Natural killer cell treated with Interleukin-12 subunit alpha and Interleukin-12 subunit beta and Interleukin-15 and Interleukin-18, amount 100 ng/mL, for 72 hours (primary cell): ENCODE measurements around the gene GHRHR. TPM values are rescaled to one million over a fixed set of nuclear protein-coding genes. Genes with fewer than 3 reads are reported as not detected.
A peak's percentile ranks its signal among the peaks of the same experiment; 100 is the strongest.

Experiments
- ATAC-seq, 2 donors: fragments of 150-1000 bp; cut with Tn5 transposase in 1 of 2; sonication (Bioruptor Pico), chemical (Tn5 transposase) in 1 of 2; 2 replicates each; pipeline ENCODE4 v1.10.0; 2021
- DNase-seq: peaks from one replicate; pipeline ENCODE4 v3.0.0; 2022; ENCODE audit warnings: low spot score
- H3K27ac Mint-ChIP-seq, 2 donors: 1 replicate in 1 of 2; 2 replicates in 1 of 2; pipeline ENCODE4 v1.8.0; 2022; ENCODE audit warnings: mixed read lengths in 2 of 2, mild to moderate bottlenecking in 1 of 2, moderate library complexity in 1 of 2
- H3K27me3 Mint-ChIP-seq, 2 donors: 1 replicate in 1 of 2; 2 replicates in 1 of 2; pipeline ENCODE4 v1.8.0; 2022; ENCODE audit warnings: mixed read lengths in 2 of 2
- H3K36me3 Mint-ChIP-seq: one replicate; pipeline ENCODE4 v1.8.0; 2022; ENCODE audit warnings: mixed read lengths
- H3K4me1 Mint-ChIP-seq, 2 donors: 1 replicate in 1 of 2; 2 replicates in 1 of 2; pipeline ENCODE4 v1.8.0; 2022; ENCODE audit warnings: low read depth in 2 of 2, mixed read lengths in 2 of 2, mild to moderate bottlenecking in 1 of 2
- H3K4me3 Mint-ChIP-seq: one replicate; pipeline ENCODE4 v1.8.0; 2022; ENCODE audit warnings: mixed read lengths
- H3K9me3 Mint-ChIP-seq: 2 replicates; pipeline ENCODE4 v1.8.0; 2022; ENCODE audit warnings: mixed read lengths
- total RNA-seq, 2 donors: library from RNA; stranded (reverse); gene quantifications; one replicate each; pipeline ENCODE4 v1.2.3, GENCODE V29; 2022

Gene GHRHR
- total RNA-seq, 2 donors from 2014 or later: not detected

GRCh38 chr7:30965883-30966282, 2.1 kb downstream of the GHRHR start:
- Mint-ChIP-seq H3K36me3 (no peaks in the 10 kb centered on the region), H3K27me3 (peaks cover 18% of the 10 kb centered on the region in 2 donors), H3K4me1 (no peaks in the 10 kb centered on the region), H3K4me3 (no peak overlapping the region), H3K27ac (no peak overlapping the region), H3K9me3 (no peaks in the 10 kb centered on the region)
- ATAC-seq (peak in 1 of 2 donors; percentile 12), DNase-seq (no peak)

DNA sequence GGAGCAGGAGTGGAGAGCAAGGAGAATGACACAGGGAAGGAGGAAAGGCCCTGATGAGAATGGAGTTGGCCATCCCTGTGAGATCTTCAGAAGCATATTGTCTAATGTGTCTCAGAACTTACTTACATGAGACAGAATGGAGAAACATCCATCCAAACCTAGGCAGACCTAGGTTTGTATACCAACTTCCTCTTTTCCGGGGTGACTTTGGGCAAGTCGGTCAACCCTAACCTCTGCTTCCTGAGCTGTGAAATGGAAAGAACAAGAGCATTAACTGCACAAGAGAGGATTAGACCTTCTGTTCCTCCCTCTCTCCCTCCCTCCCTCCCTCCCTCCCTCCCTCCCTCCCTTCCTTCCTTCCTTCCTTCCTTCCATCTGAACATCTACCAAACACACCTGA, 4.5 kb downstream of the GHRHR start:
- Mint-ChIP-seq H3K4me3 (no peak overlapping the region), H3K27ac (no peak overlapping the region), H3K4me1 (no peaks in the 10 kb centered on the region), H3K36me3 (no peaks in the 10 kb centered on the region), H3K27me3 (peaks cover 30 to 36% of the 10 kb centered on the region in 2 donors), H3K9me3 (no peaks in the 10 kb centered on the region)
- no peak for ATAC-seq
- DNase-seq: no peak

DNA sequence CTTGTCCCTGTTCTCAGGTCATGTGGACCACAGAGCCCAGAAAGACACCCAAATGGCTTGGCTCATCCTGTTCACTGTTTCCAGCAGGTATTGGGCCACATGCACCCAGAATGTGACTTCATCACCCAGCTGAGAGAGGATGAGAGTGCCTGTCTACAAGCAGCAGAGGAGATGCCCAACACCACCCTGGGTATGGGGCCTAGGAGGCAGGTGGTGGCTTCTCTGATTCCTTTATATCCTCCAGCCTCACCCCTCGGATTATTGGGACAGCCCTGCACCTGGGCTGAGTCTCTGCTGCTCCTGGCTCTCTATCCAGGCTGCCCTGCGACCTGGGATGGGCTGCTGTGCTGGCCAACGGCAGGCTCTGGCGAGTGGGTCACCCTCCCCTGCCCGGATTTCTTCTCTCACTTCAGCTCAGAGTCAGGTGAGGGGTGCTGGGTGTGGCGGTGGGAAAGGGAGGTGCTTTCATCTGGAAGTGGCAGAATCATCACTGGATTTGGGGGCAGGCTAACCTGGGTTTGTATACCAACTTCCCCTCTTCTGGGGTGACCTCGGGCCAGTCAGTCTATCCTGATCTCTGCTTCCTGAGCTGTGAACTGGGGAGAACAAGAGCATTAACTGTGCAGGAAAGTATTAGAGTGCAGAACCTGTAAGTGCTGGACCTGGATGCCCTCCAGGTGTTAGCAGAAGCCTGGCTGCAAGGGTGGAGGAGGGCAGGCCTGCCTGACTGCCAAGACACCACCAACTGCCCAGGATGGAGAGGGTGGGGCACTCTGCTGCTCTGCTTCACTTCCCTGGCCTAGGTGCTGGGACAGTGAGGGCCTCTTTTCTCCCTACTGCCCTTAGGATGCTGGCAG, 5.2 kb downstream of the GHRHR start:
- Mint-ChIP-seq H3K4me1 (no peaks in the 10 kb centered on the region), H3K4me3 (no peak overlapping the region), H3K9me3 (no peaks in the 10 kb centered on the region), H3K27ac (no peak overlapping the region), H3K36me3 (no peaks in the 10 kb centered on the region), H3K27me3 (peaks cover 26 to 38% of the 10 kb centered on the region in 2 donors)
- no peak for ATAC-seq
- DNase-seq: no peak

DNA sequence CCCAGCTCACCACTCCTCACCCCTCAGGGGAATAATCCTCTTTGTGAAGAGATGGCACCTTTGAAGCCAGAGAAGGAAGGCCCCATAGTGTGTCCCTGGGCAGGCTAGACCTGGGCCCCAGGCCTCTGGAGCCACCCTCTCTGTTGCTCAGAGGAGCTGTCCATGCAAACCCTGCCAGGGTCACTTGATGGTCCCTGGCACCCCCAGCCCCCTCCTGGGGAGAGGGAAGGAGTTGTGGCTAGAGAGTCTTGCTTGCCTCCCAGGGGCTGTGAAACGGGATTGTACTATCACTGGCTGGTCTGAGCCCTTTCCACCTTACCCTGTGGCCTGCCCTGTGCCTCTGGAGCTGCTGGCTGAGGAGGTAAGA, 5.8 kb downstream of the GHRHR start:
- no peaks in the 10 kb centered on the region for H3K36me3 Mint-ChIP-seq
- H3K27ac Mint-ChIP-seq: no peak overlapping the region
- DNase-seq (no peak), ATAC-seq (no peak)
- peaks cover 0 to 4% of the 10 kb centered on the region in 2 donors for H3K4me1 Mint-ChIP-seq
- H3K9me3 Mint-ChIP-seq: no peaks in the 10 kb centered on the region
- H3K27me3 Mint-ChIP-seq: peaks cover 26 to 38% of the 10 kb centered on the region in 2 donors
- H3K4me3 Mint-ChIP-seq: no peak overlapping the region

- DNase-seq: no peak
- Mint-ChIP-seq H3K4me3 (no peak overlapping the region), H3K36me3 (no peaks in the 10 kb centered on the region), H3K27me3 (peaks cover 26 to 38% of the 10 kb centered on the region in 2 donors), H3K9me3 (no peaks in the 10 kb centered on the region), H3K4me1 (peaks cover 0 to 4% of the 10 kb centered on the region in 2 donors), H3K27ac (no peak overlapping the region)
- no peak for ATAC-seq
These were observed 6.3 kb downstream of the GHRHR start for GRCh38 chr7:30970074-30970473.

DNA sequence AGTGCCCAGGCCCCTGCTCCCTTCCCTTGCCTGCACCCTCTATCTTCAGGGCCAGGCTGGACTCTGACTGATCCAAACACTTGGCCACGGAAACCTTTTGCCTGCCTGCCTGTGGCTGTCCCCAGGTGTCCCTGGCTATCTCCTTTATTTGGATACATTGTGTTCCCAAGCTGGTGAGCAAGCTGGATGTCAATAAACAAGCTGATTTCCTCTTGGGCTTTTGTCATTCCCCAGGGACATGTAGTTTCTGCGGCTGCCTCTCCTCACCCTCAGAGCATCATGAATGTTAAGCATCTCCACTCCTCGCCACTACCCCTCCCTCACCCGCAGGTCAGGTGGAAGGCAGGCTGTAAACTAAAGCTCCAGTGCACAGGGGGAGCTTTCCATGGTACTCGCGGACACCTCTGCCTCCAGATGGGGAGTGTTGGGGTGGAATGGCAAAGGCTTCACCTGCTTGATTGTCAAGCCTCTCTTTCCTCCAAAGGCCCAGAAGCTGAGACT, 6.9 kb downstream of the GHRHR start:
- Mint-ChIP-seq H3K27ac (no peak overlapping the region), H3K4me1 (peaks cover 0 to 4% of the 10 kb centered on the region in 2 donors)
- ATAC-seq: no peak

GRCh38 chr7:30971440-30971839, 7.7 kb downstream of the GHRHR start:
- ATAC-seq (no peak), DNase-seq (no peak)
- Mint-ChIP-seq H3K9me3 (no peaks in the 10 kb centered on the region), H3K27me3 (peaks cover 27 to 44% of the 10 kb centered on the region in 2 donors), H3K4me1 (peaks cover 0 to 4% of the 10 kb centered on the region in 2 donors), H3K4me3 (no peak overlapping the region), H3K27ac (no peak overlapping the region), H3K36me3 (no peaks in the 10 kb centered on the region)

More for the DNA sequence above, 6.9 kb downstream of the GHRHR start:
- H3K27me3 Mint-ChIP-seq: peaks cover 27 to 39% of the 10 kb centered on the region in 2 donors
- no peaks in the 10 kb centered on the region for H3K36me3 Mint-ChIP-seq
- H3K9me3 Mint-ChIP-seq: no peaks in the 10 kb centered on the region
- no peak for DNase-seq
- H3K4me3 Mint-ChIP-seq: no peak overlapping the region

DNA sequence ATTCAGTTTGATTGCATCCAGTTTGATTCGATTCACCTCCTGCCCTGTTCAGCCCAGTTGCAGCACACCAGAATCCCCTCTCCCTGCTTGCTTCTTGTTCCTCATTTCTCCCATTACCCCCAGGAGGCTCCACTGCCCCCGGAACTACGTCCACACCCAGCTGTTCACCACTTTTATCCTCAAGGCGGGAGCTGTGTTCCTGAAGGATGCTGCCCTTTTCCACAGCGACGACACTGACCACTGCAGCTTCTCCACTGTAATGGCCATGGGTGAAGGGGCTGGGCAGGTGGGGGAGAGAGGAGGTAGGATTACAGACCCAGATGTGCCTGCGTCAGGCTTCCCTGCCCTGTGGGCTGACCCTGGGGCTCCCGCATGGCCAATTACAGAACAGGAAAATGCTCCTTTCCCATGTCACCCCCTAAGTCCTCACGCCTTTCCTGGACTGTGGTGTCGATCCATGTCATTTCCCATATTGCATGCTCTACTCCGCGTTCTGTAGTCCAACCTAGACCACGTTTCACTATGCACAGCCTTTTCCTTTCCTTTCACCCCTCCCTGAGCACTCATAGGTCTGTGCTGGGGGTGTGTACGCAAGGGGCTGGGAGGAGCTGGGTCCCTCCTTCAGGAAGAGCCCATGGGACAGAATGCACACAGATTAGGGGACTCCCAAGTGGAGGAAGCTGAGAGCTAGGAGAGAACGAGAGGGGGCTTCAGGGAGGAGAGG, 8.2 kb downstream of the GHRHR start:
- peaks cover 0 to 4% of the 10 kb centered on the region in 2 donors for H3K4me1 Mint-ChIP-seq

GRCh38 chr7:30973292-30973691, 9.5 kb downstream of the GHRHR start:
- H3K27me3 Mint-ChIP-seq: peaks cover 18 to 48% of the 10 kb centered on the region in 2 donors
- H3K4me3 Mint-ChIP-seq: no peak overlapping the region
- no peak overlapping the region for H3K27ac Mint-ChIP-seq
- ATAC-seq: no peak
- H3K36me3 Mint-ChIP-seq: no peaks in the 10 kb centered on the region
- peaks cover 0 to 4% of the 10 kb centered on the region in 2 donors for H3K4me1 Mint-ChIP-seq
- H3K9me3 Mint-ChIP-seq: no peaks in the 10 kb centered on the region
- no peak for DNase-seq

More for the DNA sequence above, 8.2 kb downstream of the GHRHR start:
- Mint-ChIP-seq H3K27me3 (peaks cover 25 to 49% of the 10 kb centered on the region in 2 donors), H3K36me3 (no peaks in the 10 kb centered on the region), H3K9me3 (no peaks in the 10 kb centered on the region), H3K4me3 (no peak overlapping the region), H3K27ac (no peak overlapping the region)
- DNase-seq (no peak), ATAC-seq (no peak)

DNA sequence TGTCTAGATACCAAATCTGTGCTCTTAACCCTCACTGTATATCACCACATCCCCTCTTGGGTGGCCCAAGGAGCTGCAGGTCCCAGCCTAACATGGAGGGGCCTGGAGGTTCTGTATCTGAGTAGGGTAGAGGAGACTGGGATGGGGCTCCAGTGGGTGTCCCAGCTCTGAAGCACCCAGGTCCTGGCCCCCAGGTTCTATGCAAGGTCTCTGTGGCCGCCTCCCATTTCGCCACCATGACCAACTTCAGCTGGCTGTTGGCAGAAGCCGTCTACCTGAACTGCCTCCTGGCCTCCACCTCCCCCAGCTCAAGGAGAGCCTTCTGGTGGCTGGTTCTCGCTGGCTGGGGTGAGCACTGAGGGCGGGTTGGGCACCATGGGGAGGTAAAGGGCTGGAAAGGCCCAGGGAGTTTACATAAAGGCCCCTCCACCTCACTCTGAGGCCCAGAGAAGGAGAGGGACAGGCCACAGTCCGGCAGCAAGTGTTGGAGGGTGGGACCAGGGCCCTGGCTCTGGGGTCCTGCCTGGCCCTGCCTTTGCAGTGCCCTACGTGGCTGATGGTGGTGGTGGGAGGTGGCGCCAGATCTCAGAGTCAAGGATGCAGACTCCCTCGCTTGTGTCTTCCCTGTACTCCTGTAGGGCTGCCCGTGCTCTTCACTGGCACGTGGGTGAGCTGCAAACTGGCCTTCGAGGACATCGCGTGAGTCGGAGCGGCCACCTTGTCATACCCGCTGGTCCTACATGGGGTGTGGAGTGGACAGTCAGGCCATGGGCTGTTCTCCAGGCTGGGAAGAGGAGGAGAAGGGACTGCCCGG, 10.2 kb downstream of the GHRHR start:
- no peak for DNase-seq

GRCh38 chr7:30974605-30975255, 11.0 kb downstream of the GHRHR start:
- H3K27me3 Mint-ChIP-seq: peaks cover 18 to 54% of the 10 kb centered on the region in 2 donors
- no peaks in the 10 kb centered on the region for H3K9me3 Mint-ChIP-seq
- H3K4me1 Mint-ChIP-seq: peaks cover 0 to 4% of the 10 kb centered on the region in 2 donors
- H3K36me3 Mint-ChIP-seq: no peaks in the 10 kb centered on the region
- DNase-seq (no peak), ATAC-seq (peak in 1 of 2 donors; percentile 63)
- H3K4me3 Mint-ChIP-seq: no peak overlapping the region
- no peak overlapping the region for H3K27ac Mint-ChIP-seq

More for the DNA sequence above, 10.2 kb downstream of the GHRHR start:
- no peaks in the 10 kb centered on the region for H3K9me3 Mint-ChIP-seq
- H3K27me3 Mint-ChIP-seq: peaks cover 18 to 48% of the 10 kb centered on the region in 2 donors
- H3K4me3 Mint-ChIP-seq: no peak overlapping the region
- no peaks in the 10 kb centered on the region for H3K36me3 Mint-ChIP-seq
- peaks cover 0 to 4% of the 10 kb centered on the region in 2 donors for H3K4me1 Mint-ChIP-seq
- no peak overlapping the region for H3K27ac Mint-ChIP-seq
- ATAC-seq: no peak

GRCh38 chr7:30975256-30975899, 11.6 kb downstream of the GHRHR start:
- no peak overlapping the region for H3K27ac Mint-ChIP-seq
- ATAC-seq (no peak), DNase-seq (no peak)
- H3K4me1 Mint-ChIP-seq: peaks cover 0 to 4% of the 10 kb centered on the region in 2 donors
- no peak overlapping the region for H3K4me3 Mint-ChIP-seq
- no peaks in the 10 kb centered on the region for H3K9me3 Mint-ChIP-seq
- H3K27me3 Mint-ChIP-seq: peaks cover 18 to 58% of the 10 kb centered on the region in 2 donors
- H3K36me3 Mint-ChIP-seq: no peaks in the 10 kb centered on the region
